Transverse colon (tissue), 3 donors: ENCODE data around the gene UNC13C.

Experiments
- CTCF ChIP-seq, 5 experiments: fragments of 200-600 bp in 3 of 5; fragments of 450-650 bp in 2 of 5; sonication (generic) in 3 of 5; IDR thresholded peaks; 1 replicate in 2 of 5; 2 replicates in 3 of 5; pipeline ENCODE4 v1.5.1; 2016 to 2017; ENCODE audit warnings: antibody characterized with exemption in 5 of 5, inconsistent platforms in 3 of 5, mild to moderate bottlenecking in 2 of 5, moderate library complexity in 1 of 5
- EP300 ChIP-seq: sonication (generic); formaldehyde crosslinking; IDR thresholded peaks from one replicate; pipeline ENCODE4 v1.6.1; 2017; ENCODE audit warnings: antibody characterized with exemption, low read depth

- TF ChIP-seq CTCF (IDR thresholded peaks at IDR 0.05), result no peak
- TF ChIP-seq EP300, result no peak
Observed at GRCh38 chr15:54298396-54298795, 320.2 kb downstream of the UNC13C start.
